Body of pancreas (tissue), 4 donors: Measurements from ENCODE around the gene HNRNPK.

Source experiments
- CTCF ChIP-seq, 7 experiments: fragments of 450-650 bp in 4 of 7; fragments of 200-600 bp in 3 of 7; sonication (generic) in 3 of 7; IDR thresholded peaks; one replicate each; pipeline ENCODE4 v1.5.1; 2016 to 2019; ENCODE audit warnings: antibody characterized with exemption in 7 of 7
- POLR2A ChIP-seq, 3 donors: fragments of 450-650 bp; IDR thresholded peaks; one replicate each; pipeline ENCODE4 v1.6.1; 2016; ENCODE audit warnings: antibody characterized with exemption in 3 of 3, mild to moderate bottlenecking in 2 of 3

- no peak for TF ChIP-seq CTCF (IDR thresholded peaks at IDR 0.05)
- TF ChIP-seq POLR2A (IDR thresholded peaks at IDR 0.05) = no peak
These were observed 8.4 kb upstream of the HNRNPK start for GRCh38 chr9:83988411-83988810.
